H1 (cell line): ENCODE data around the gene PJVK. TPM values are rescaled to one million over a fixed set of nuclear protein-coding genes. Genes with fewer than 3 reads are reported as not detected.
A peak's percentile ranks its signal among the peaks of the same experiment; 100 is the strongest.

Experiments
- CTCF ChIA-PET: fragments of 300-600 bp; sonication (Branson Sonifier 250); formaldehyde crosslinking; loops from one replicate; lab custom pipeline; 2021; ENCODE audit not compliant: partially characterized antibody; lab: Charles Lee
- POLR2A ChIA-PET: fragments of 300-600 bp; sonication (Branson Sonifier 250); formaldehyde crosslinking; loops from one replicate; lab custom pipeline; 2021; ENCODE audit warnings: inconsistent platforms; ENCODE audit not compliant: partially characterized antibody; lab: Charles Lee
- DNase-seq, 2 experiments: peaks; one replicate each; pipeline versions ENCODE4 v3.0.0 to v3.0.0-alpha.2; 2010 to 2022; ENCODE audit warnings: low spot score in 2 of 2, low read depth in 1 of 2, mixed read lengths in 1 of 2
- FAIRE-seq: peaks from 2 replicates; lab custom pipeline; 2011; peaks lifted over from hg19 to GRCh38; lab: Jason Lieb, UNC
- H2AFZ ChIP-seq: 2 replicates; pipeline ENCODE4 v1.8.1; 2012; ENCODE audit warnings: low read length, inconsistent platforms
- H2AK5ac ChIP-seq: 2 replicates; pipeline ENCODE4 v1.6.1; 2013; ENCODE audit warnings: low read depth, low read length
- H2BK120ac ChIP-seq: replicated peaks from 2 replicates; pipeline ENCODE3; 2013; ENCODE audit warnings: low read depth, low read length, inconsistent platforms
- H2BK12ac ChIP-seq: 2 replicates; pipeline ENCODE4 v1.6.1; 2013; ENCODE audit warnings: low read depth, low read length
- H2BK15ac ChIP-seq: 2 replicates; pipeline ENCODE4 v1.6.1; 2013; ENCODE audit warnings: low read length
- H2BK20ac ChIP-seq: 2 replicates; pipeline ENCODE4 v1.6.1; 2013; ENCODE audit warnings: low read length
- H2BK5ac ChIP-seq: 2 replicates; pipeline ENCODE4 v1.6.1; 2013; ENCODE audit warnings: low read depth, low read length
- H3K14ac ChIP-seq: 2 replicates; pipeline ENCODE4 v1.6.1; 2013; ENCODE audit warnings: inconsistent platforms; ENCODE audit not compliant: insufficient read length
- H3K18ac ChIP-seq: 2 replicates; pipeline ENCODE4 v1.6.1; 2013; ENCODE audit warnings: low read length; ENCODE audit errors: extremely low read depth
- H3K23ac ChIP-seq: 2 replicates; pipeline ENCODE4 v1.6.1; 2013; ENCODE audit warnings: inconsistent platforms; ENCODE audit not compliant: insufficient read length
- H3K23me2 ChIP-seq: 2 replicates; pipeline ENCODE4 v1.6.1; 2013; ENCODE audit warnings: low read depth, low read length
- H3K27ac ChIP-seq: 2 replicates; pipeline ENCODE4 v1.6.1; 2011; ENCODE audit warnings: low read depth, low read length, inconsistent platforms
- H3K27me3 ChIP-seq, 4 experiments: replicated peaks in 1 of 4; 1 replicate in 1 of 4; 2 replicates in 3 of 4; pipeline versions ENCODE4 v1.6.1 to v1.8.1; 2011 to 2013; ENCODE audit warnings: low read length in 3 of 4, mild to moderate bottlenecking in 3 of 4, inconsistent platforms in 2 of 4, mixed read lengths in 2 of 4, moderate library complexity in 1 of 4; ENCODE audit not compliant: control insufficient read depth in 3 of 4, insufficient read depth in 3 of 4; ENCODE audit errors: extremely low read depth in 1 of 4
- H3K36me3 ChIP-seq, 4 experiments: 2 replicates each; pipeline versions ENCODE4 v1.6.1 to v1.8.1; 2011 to 2013; ENCODE audit warnings: mild to moderate bottlenecking in 4 of 4, low read length in 3 of 4, moderate library complexity in 2 of 4, control low read depth in 1 of 4, inconsistent platforms in 1 of 4; ENCODE audit not compliant: insufficient read depth in 4 of 4, control insufficient read depth in 2 of 4
- H3K4ac ChIP-seq: replicated peaks from 2 replicates; pipeline ENCODE3; 2013; ENCODE audit warnings: low read length, low read depth, mixed read lengths, inconsistent platforms; ENCODE audit not compliant: insufficient read length
- H3K4me1 ChIP-seq, 4 experiments: replicated peaks in 1 of 4; 1 replicate in 1 of 4; 2 replicates in 3 of 4; pipeline versions ENCODE4 v1.6.1 to v1.8.1; 2011 to 2013; ENCODE audit warnings: low read length in 3 of 4, inconsistent platforms in 2 of 4, mixed read lengths in 1 of 4; ENCODE audit not compliant: insufficient read depth in 4 of 4, control insufficient read depth in 3 of 4
- H3K4me2 ChIP-seq, 2 experiments: 2 replicates each; pipeline versions ENCODE4 v1.6.1 to v1.8.1; 2011 to 2013; ENCODE audit warnings: low read depth in 2 of 2, low read length in 2 of 2, control low read depth in 1 of 2, inconsistent platforms in 1 of 2, mild to moderate bottlenecking in 1 of 2; ENCODE audit not compliant: insufficient read depth in 1 of 2
- H3K4me3 ChIP-seq, 4 experiments: fragments of 200-600, 300-600 bp in 1 of 4; sonication (generic), shearing (Covaris generic), sonication (Bioruptor Twin) in 1 of 4; 2 replicates each; pipeline versions ENCODE4 v1.5.1 to v1.8.1; 2011 to 2016; ENCODE audit warnings: low read length in 4 of 4, low read depth in 3 of 4, control low read depth in 2 of 4, inconsistent platforms in 2 of 4, mild to moderate bottlenecking in 2 of 4, mixed read lengths in 1 of 4, moderate library complexity in 1 of 4; ENCODE audit not compliant: insufficient read depth in 2 of 4; ENCODE audit errors: extremely low read depth in 1 of 4
- H3K56ac ChIP-seq: replicated peaks from 2 replicates; pipeline ENCODE3; 2013; ENCODE audit warnings: low read depth, mild to moderate bottlenecking, mixed read lengths, low read length, inconsistent platforms; ENCODE audit not compliant: insufficient read length
- H3K79me1 ChIP-seq: 2 replicates; pipeline ENCODE4 v1.6.1; 2013; ENCODE audit warnings: low read depth, low read length, control low read depth
- H3K79me2 ChIP-seq, 2 experiments: 2 replicates each; pipeline versions ENCODE4 v1.6.1 to v1.8.1; 2012 to 2013; ENCODE audit warnings: low read length in 2 of 2, mild to moderate bottlenecking in 2 of 2, inconsistent platforms in 1 of 2; ENCODE audit not compliant: insufficient read depth in 2 of 2, control insufficient read depth in 1 of 2
- H3K9ac ChIP-seq, 4 experiments: replicated peaks in 1 of 4; 1 replicate in 1 of 4; 2 replicates in 3 of 4; pipeline versions ENCODE4 v1.6.1 to v1.8.1; 2011 to 2013; ENCODE audit warnings: low read depth in 3 of 4, low read length in 3 of 4, control low read depth in 2 of 4, mild to moderate bottlenecking in 2 of 4, moderate library complexity in 2 of 4, inconsistent platforms in 1 of 4; ENCODE audit errors: extremely low read depth in 1 of 4
- H3K9me3 ChIP-seq, 2 experiments: 2 replicates each; pipeline versions ENCODE4 v1.6.1 to v1.8.1; 2012 to 2013; ENCODE audit warnings: mild to moderate bottlenecking in 2 of 2, moderate library complexity in 2 of 2, control low read depth in 1 of 2, inconsistent platforms in 1 of 2, low read depth in 1 of 2, low read length in 1 of 2, mixed read lengths in 1 of 2; ENCODE audit not compliant: insufficient read depth in 2 of 2
- H4K20me1 ChIP-seq, 2 experiments: replicated peaks in 1 of 2; 2 replicates each; pipeline versions ENCODE3 to v1.8.1; 2011 to 2013; ENCODE audit warnings: inconsistent platforms in 2 of 2, low read length in 2 of 2, mild to moderate bottlenecking in 1 of 2; ENCODE audit not compliant: insufficient read depth in 2 of 2, control insufficient read depth in 1 of 2
- H4K5ac ChIP-seq: 2 replicates; pipeline ENCODE4 v1.6.1; 2013; ENCODE audit warnings: low read length, low read depth, mixed read lengths, inconsistent platforms; ENCODE audit not compliant: insufficient read length
- H4K8ac ChIP-seq: 2 replicates; pipeline ENCODE4 v1.8.0; 2013; ENCODE audit warnings: mild to moderate bottlenecking, moderate library complexity, low read length, inconsistent platforms; ENCODE audit not compliant: insufficient read depth; ENCODE audit errors: extremely low read depth
- H4K91ac ChIP-seq: replicated peaks from 2 replicates; pipeline ENCODE3; 2013; ENCODE audit warnings: low read length, mixed read lengths, inconsistent platforms; ENCODE audit not compliant: insufficient read length
- ASH2L ChIP-seq: fragments of 200-600, 300-600 bp; sonication (generic); IDR thresholded peaks from one replicate; pipeline ENCODE4 v1.7.1; 2017; ENCODE audit warnings: low read length
- CREB1 ChIP-seq: IDR thresholded peaks from 2 replicates; pipeline ENCODE4 v1.6.1; 2012; ENCODE audit warnings: inconsistent platforms
- NANOG ChIP-seq: IDR thresholded peaks from 2 replicates; pipeline ENCODE4 v1.6.1; 2011; ENCODE audit warnings: low read length, low read depth, mild to moderate bottlenecking, inconsistent platforms; ENCODE audit not compliant: insufficient read depth, poor library complexity, severe bottlenecking
- POU5F1 ChIP-seq: IDR thresholded peaks from 2 replicates; pipeline ENCODE4 v1.6.1; 2011; ENCODE audit warnings: low read depth, mild to moderate bottlenecking, low read length, moderate library complexity
- RFX5 ChIP-seq: IDR thresholded peaks from 2 replicates; pipeline ENCODE4 v1.6.1; 2011; ENCODE audit warnings: low read depth, low read length, improper control_type of control experiment, borderline replicate concordance
- TBP ChIP-seq: IDR thresholded peaks from 2 replicates; pipeline ENCODE4 v1.6.1; 2011; ENCODE audit warnings: low read depth, low read length, improper control_type of control experiment
- USF2 ChIP-seq: IDR thresholded peaks from 2 replicates; pipeline ENCODE4 v1.6.1; 2011; ENCODE audit warnings: low read length, improper control_type of control experiment
- polyA plus RNA-seq, 7 experiments: library from polyadenylated mRNA; depleted of rRNA in 3 of 7; stranded (reverse) in 5 of 7; unstranded in 2 of 7; fragments of >200 nt in 5 of 7; fragments of 200-250 nt in 2 of 7; gene quantifications; 1 replicate in 5 of 7; 2 replicates in 1 of 7; 4 replicates in 1 of 7; pipeline versions ENCODE4 v1.2.1 to v1.2.3, GENCODE V29; 2011 to 2013; ENCODE audit warnings: missing spikeins in 2 of 7, mixed read lengths in 2 of 7
- total RNA-seq: library from RNA; stranded (reverse); fragmentation: NEBNext Ultra II Directional; extraction: Animal tissue kit (Norgen Biotek cat#: 25700); gene quantifications from 2 replicates; pipeline ENCODE4 v1.2.1, GENCODE V29; 2021

The PJVK gene
- total and polyA plus RNA-seq, 2 of the 8 experiments (the other 6 are each of a cell fraction or from before 2014, with no cell fraction given) = 2.4 to 2.8 TPM

DNA sequence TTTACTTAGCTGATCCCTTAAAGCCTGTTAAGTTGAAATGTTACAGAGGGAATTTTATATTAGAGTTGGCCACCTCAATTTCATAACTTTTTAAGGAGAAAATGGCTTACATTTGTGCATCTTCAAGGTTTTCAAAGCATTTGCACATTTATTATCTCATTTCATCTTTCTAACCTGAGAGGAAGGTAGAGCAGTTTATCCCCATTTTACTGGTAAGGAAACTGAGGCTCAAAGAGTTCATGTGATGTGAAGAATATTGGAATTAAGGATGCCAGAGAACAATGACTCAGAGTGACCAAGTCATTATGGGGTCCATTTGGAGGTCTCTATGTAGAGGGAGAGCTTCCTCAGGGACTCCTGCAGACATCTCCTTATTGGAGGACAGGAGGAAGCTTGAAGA, 35.2 kb upstream of the PJVK start:
- Histone ChIP-seq H2BK12ac (no peak overlapping the region), H3K4ac (no peak overlapping the region), H3K4me1 (peaks cover 0 to 2% (median 0%) of the 10 kb centered on the region in 4 experiments; a peak in 1 of 7 replicates), H3K56ac (no peak overlapping the region), H2BK120ac (no peak overlapping the region), H3K14ac (no peak overlapping the region), H3K79me2 (no peaks in the 10 kb centered on the region), H4K91ac (no peak overlapping the region), H3K4me2 (no peak overlapping the region), H3K9ac (peak overlapping the region in 1 of 4 experiments; percentile 8; a peak in 1 of 7 replicates), H2AFZ (no peak overlapping the region), H3K9me3 (no peaks in the 10 kb centered on the region), H3K27me3 (no peaks in the 10 kb centered on the region), H4K5ac (no peak overlapping the region), H3K18ac (no peak overlapping the region), H2BK15ac (no peak overlapping the region), H3K23ac (no peak overlapping the region), H3K23me2 (no peaks in the 10 kb centered on the region; the same call in 1 of the 2 replicates)
- no peak for DNase-seq
- CTCF ChIA-PET = interaction anchor here (0.8 to 7.9 kb wide), 8 partner anchors 12 to 305 kb away, joined by 3 to 64 read pairs (median 5); no protein-coding TSS in a partner anchor
- POLR2A ChIA-PET = interaction anchor here (1.1 to 1.2 kb wide), 2 partner anchors 15 to 35 kb away, joined by 3 read pairs; partner anchors contain the start of genes PJVK and PRKRA
- FAIRE-seq = no peak
- TF ChIP-seq NANOG = no peak
- no peak for TF ChIP-seq TBP
- no peak for TF ChIP-seq POU5F1
- TF ChIP-seq CREB1 = no peak
- TF ChIP-seq USF2 = no peak
- no peak for TF ChIP-seq RFX5
- no peak for TF ChIP-seq ASH2L
- TF ChIP-seq, all 59 proteins: peak for 0
- no peaks in the 10 kb centered on the region for H3K79me1 ChIP-seq
- no peaks in the 10 kb centered on the region for H3K36me3 ChIP-seq
- H2AK5ac ChIP-seq = no peak overlapping the region
- H2BK5ac ChIP-seq = no peak overlapping the region
- H4K8ac ChIP-seq = no peak overlapping the region
- no peaks in the 10 kb centered on the region for H4K20me1 ChIP-seq
- H3K4me3 ChIP-seq = no peak overlapping the region
- H2BK20ac ChIP-seq = no peak overlapping the region
- H3K27ac ChIP-seq = no peak overlapping the region
